Prostate gland (tissue), 1 donor: Measurements from ENCODE around the gene CCDC93.

Source experiments
- POLR2A ChIP-seq: fragments of 450-650 bp; IDR thresholded peaks from one replicate; pipeline ENCODE4 v1.6.1; 2016; ENCODE audit warnings: antibody characterized with exemption, mild to moderate bottlenecking
- POLR2AphosphoS5 ChIP-seq: sonication (generic); formaldehyde crosslinking; IDR thresholded peaks from one replicate; pipeline ENCODE4 v1.6.1; 2017; ENCODE audit warnings: antibody characterized with exemption

- TF ChIP-seq POLR2A = no peak
- TF ChIP-seq POLR2AphosphoS5 = no peak
These were observed 64.1 kb downstream of the CCDC93 start for GRCh38 chr2:117949806-117950205.
